ENCODE data around the gene TMEM132D. TPM values are rescaled to one million over a fixed set of nuclear protein-coding genes. Genes with fewer than 3 reads are reported as not detected.

TMEM132D gene
- total RNA-seq, 2 experiments from 2014 or later = not detected

- H3K4me1 ChIP-seq (ENCODE audit: insufficient read depth, low read length, poor library complexity, severe bottlenecking) = no peaks in the 10 kb centered on the region
- H3K27ac ChIP-seq (ENCODE audit: low read depth, low read length, poor library complexity, severe bottlenecking) = no peak overlapping the region
- BruUV-seq (replicated peaks) = no TSS peak
- H2AFZ ChIP-seq (ENCODE audit: low read length) = no peak overlapping the region
- CTCF ChIA-PET (ENCODE audit: unreplicated experiment) = no interaction called here
- no peak overlapping the region for H3K4me3 ChIP-seq (ENCODE audit: low read depth, low read length, poor library complexity, severe bottlenecking)
- intact Hi-C loops (cut with micrococcal nuclease; ENCODE audit: unreplicated experiment) = no loop called here
- TF ChIP-seq, protein P1, sequence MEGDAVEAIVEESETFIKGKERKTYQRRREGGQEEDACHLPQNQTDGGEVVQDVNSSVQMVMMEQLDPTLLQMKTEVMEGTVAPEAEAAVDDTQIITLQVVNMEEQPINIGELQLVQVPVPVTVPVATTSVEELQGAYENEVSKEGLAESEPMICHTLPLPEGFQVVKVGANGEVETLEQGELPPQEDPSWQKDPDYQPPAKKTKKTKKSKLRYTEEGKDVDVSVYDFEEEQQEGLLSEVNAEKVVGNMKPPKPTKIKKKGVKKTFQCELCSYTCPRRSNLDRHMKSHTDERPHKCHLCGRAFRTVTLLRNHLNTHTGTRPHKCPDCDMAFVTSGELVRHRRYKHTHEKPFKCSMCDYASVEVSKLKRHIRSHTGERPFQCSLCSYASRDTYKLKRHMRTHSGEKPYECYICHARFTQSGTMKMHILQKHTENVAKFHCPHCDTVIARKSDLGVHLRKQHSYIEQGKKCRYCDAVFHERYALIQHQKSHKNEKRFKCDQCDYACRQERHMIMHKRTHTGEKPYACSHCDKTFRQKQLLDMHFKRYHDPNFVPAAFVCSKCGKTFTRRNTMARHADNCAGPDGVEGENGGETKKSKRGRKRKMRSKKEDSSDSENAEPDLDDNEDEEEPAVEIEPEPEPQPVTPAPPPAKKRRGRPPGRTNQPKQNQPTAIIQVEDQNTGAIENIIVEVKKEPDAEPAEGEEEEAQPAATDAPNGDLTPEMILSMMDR (conservative IDR thresholded peaks at IDR 0.05; ENCODE audit: low read length) = no peak
- TF ChIP-seq EZH2phosphoT487 (IDR thresholded peaks at IDR 0.05; ENCODE audit: borderline replicate concordance, low read depth, low read length) = no peak
- H3K79me2 ChIP-seq (ENCODE audit: insufficient read depth, low read depth, low read length) = no peaks in the 10 kb centered on the region
- POLR2A ChIA-PET = interaction anchor here (1.0 kb wide), 1 partner anchor 10 kb away, joined by 3 read pairs; no protein-coding TSS in a partner anchor
- H4K20me1 ChIP-seq (ENCODE audit: insufficient read depth, low read length) = no peaks in the 10 kb centered on the region
- H3K4me2 ChIP-seq (ENCODE audit: low read length) = no peak overlapping the region
- no peaks in the 10 kb centered on the region for H3K9me3 ChIP-seq (ENCODE audit: low read length)
- no peak for DNase-seq (ENCODE audit: low spot score)
- H3K9me2 ChIP-seq (ENCODE audit: insufficient read depth, low read length) = no peaks in the 10 kb centered on the region
- H3K36me3 ChIP-seq (ENCODE audit: insufficient read depth, low read length) = no peaks in the 10 kb centered on the region
These were observed 436.1 kb downstream of the TMEM132D start for GRCh38 chr12:129467726-129468125.

DNA sequence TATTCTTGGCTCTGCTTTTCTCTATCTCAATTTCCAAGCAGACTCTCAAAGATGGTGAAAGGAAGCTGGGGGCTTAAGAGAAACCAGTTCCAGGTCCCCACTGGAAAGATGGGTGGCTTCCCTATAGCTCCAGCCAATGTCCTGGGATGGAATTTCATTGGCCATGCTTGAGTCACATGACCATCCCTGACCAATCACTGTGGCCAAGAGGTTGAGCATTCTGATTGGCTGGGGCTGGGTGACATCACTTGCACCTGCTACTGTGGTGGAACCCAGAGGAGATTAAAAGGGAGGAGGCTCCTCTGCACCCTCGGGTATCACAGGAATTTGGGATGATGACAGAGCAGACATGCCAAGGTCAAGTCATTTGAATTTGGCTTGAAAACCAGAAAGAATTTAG, 436.5 kb downstream of the TMEM132D start:
- intact Hi-C loops (cut with micrococcal nuclease; ENCODE audit: unreplicated experiment) = no loop called here
- POLR2A ChIA-PET = interaction anchor here (1.0 kb wide), 1 partner anchor 9 kb away, joined by 3 read pairs; no protein-coding TSS in a partner anchor
- Histone ChIP-seq H3K9me2 (ENCODE audit: insufficient read depth, low read length) (no peaks in the 10 kb centered on the region), H3K4me2 (ENCODE audit: low read length) (no peak overlapping the region), H3K4me3 (ENCODE audit: low read depth, low read length, poor library complexity, severe bottlenecking) (no peak overlapping the region), H3K27ac (ENCODE audit: low read depth, low read length, poor library complexity, severe bottlenecking) (no peak overlapping the region), H3K9me3 (ENCODE audit: low read length) (no peaks in the 10 kb centered on the region), H3K4me1 (ENCODE audit: insufficient read depth, low read length, poor library complexity, severe bottlenecking) (no peaks in the 10 kb centered on the region), H3K36me3 (ENCODE audit: insufficient read depth, low read length) (no peaks in the 10 kb centered on the region), H4K20me1 (ENCODE audit: insufficient read depth, low read length) (no peaks in the 10 kb centered on the region), H2AFZ (ENCODE audit: low read length) (no peak overlapping the region), H3K79me2 (ENCODE audit: insufficient read depth, low read depth, low read length) (no peaks in the 10 kb centered on the region)
- TF ChIP-seq EZH2phosphoT487 (IDR thresholded peaks at IDR 0.05; ENCODE audit: borderline replicate concordance, low read depth, low read length) = no peak
- TF ChIP-seq, protein P1 (conservative IDR thresholded peaks at IDR 0.05; ENCODE audit: low read length) = no peak
- CTCF ChIA-PET (ENCODE audit: unreplicated experiment) = no interaction called here
- DNase-seq (ENCODE audit: low spot score) = peak; percentile 1
- BruUV-seq (replicated peaks) = no TSS peak

- Histone ChIP-seq H3K4me2 (ENCODE audit: low read length) (no peak overlapping the region), H2AFZ (ENCODE audit: low read length) (no peak overlapping the region), H3K9me3 (ENCODE audit: low read length) (no peaks in the 10 kb centered on the region), H3K9me2 (ENCODE audit: insufficient read depth, low read length) (no peaks in the 10 kb centered on the region), H3K27ac (ENCODE audit: low read depth, low read length, poor library complexity, severe bottlenecking) (no peak overlapping the region), H4K20me1 (ENCODE audit: insufficient read depth, low read length) (no peaks in the 10 kb centered on the region), H3K79me2 (ENCODE audit: insufficient read depth, low read depth, low read length) (no peaks in the 10 kb centered on the region), H3K4me3 (ENCODE audit: low read depth, low read length, poor library complexity, severe bottlenecking) (no peak overlapping the region), H3K36me3 (ENCODE audit: insufficient read depth, low read length) (no peaks in the 10 kb centered on the region), H3K4me1 (ENCODE audit: insufficient read depth, low read length, poor library complexity, severe bottlenecking) (no peaks in the 10 kb centered on the region)
- TF ChIP-seq, protein P1 (conservative IDR thresholded peaks at IDR 0.05; ENCODE audit: low read length) = no peak
- no peak for TF ChIP-seq EZH2phosphoT487 (IDR thresholded peaks at IDR 0.05; ENCODE audit: borderline replicate concordance, low read depth, low read length)
- POLR2A ChIA-PET = no interaction called here
- BruUV-seq (replicated peaks) = no TSS peak
- no peak for DNase-seq (ENCODE audit: low spot score)
- CTCF ChIA-PET (ENCODE audit: unreplicated experiment) = no interaction called here
- intact Hi-C loops (cut with micrococcal nuclease; ENCODE audit: unreplicated experiment) = no loop called here
These were observed 437.3 kb downstream of the TMEM132D start for GRCh38 chr12:129466499-129466898.

All from OCI-LY7 (cell line).